Activated CD4-positive, alpha-beta T cell treated with anti-CD3 and anti-CD28 coated beads, Interleukin-2, amount 10 ng/mL, durations not matched to agents 7 days and 5 days (primary cell): Measurements from ENCODE around the gene FOXQ1. TPM values are rescaled to one million over a fixed set of nuclear protein-coding genes. Genes with fewer than 3 reads are reported as not detected.

Experiments used
- CTCF ChIA-PET: fragments of 350-600 bp; sonication (Branson Sonifier 250); formaldehyde crosslinking; loops from one replicate; lab custom pipeline; 2021; ENCODE audit warnings: antibody characterized with exemption; lab: Charles Lee
- POLR2A ChIA-PET: fragments of 350-600 bp; sonication (Branson Sonifier 250); formaldehyde crosslinking; loops from one replicate; lab custom pipeline; 2021; ENCODE audit warnings: antibody characterized with exemption; lab: Charles Lee
- DNase-seq: peaks from one replicate; pipeline ENCODE4 v3.0.0-alpha.2; 2020
- H3K27ac Mint-ChIP-seq: one replicate; pipeline ENCODE4 v1.8.0; 2021; ENCODE audit warnings: mild to moderate bottlenecking, moderate library complexity, mixed read lengths
- H3K27me3 Mint-ChIP-seq: one replicate; pipeline ENCODE4 v1.8.0; 2021; ENCODE audit warnings: mixed read lengths
- H3K36me3 Mint-ChIP-seq: one replicate; pipeline ENCODE4 v1.8.0; 2021; ENCODE audit warnings: low read depth, mixed read lengths
- H3K4me1 Mint-ChIP-seq: one replicate; pipeline ENCODE4 v1.8.0; 2021; ENCODE audit warnings: mixed read lengths
- H3K4me3 Mint-ChIP-seq: one replicate; pipeline ENCODE4 v1.8.0; 2021; ENCODE audit warnings: mild to moderate bottlenecking, moderate library complexity, mixed read lengths
- H3K9me3 Mint-ChIP-seq: one replicate; pipeline ENCODE4 v1.8.0; 2021; ENCODE audit warnings: mixed read lengths
- total RNA-seq, 2 experiments: library from RNA; stranded (reverse); gene quantifications; one replicate each; pipeline ENCODE4 v1.2.3, GENCODE V29; 2021

Gene FOXQ1
- total RNA-seq, 2 experiments from 2014 or later: not detected

DNA sequence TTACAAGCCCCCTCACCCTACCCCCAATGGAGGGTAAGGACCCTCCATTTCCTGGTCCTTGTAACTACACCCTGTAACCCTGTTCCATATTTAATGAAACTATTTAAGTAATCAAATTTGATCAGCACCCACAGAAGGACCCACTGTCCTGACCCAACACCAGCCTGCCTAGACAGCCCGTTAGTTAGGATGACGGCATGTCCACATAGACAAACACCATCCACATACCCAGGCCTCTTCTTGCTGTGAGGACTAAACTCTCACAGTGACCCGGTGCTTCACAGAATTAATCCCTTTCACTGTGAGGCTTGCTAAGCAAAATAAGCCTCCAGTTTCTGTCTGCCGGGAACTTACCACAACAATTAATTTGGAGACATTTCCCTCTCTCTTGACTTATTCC, 32.8 kb upstream of the FOXQ1 start:
- ChIA-PET POLR2A (no interaction called here), CTCF (no interaction called here)
- H3K27ac Mint-ChIP-seq: no peak overlapping the region
- peaks cover 2% of the 10 kb centered on the region for H3K4me1 Mint-ChIP-seq
- DNase-seq: no peak
- H3K27me3 Mint-ChIP-seq: peaks cover 20% of the 10 kb centered on the region
- H3K9me3 Mint-ChIP-seq: no peaks in the 10 kb centered on the region
- H3K4me3 Mint-ChIP-seq: no peak overlapping the region
- no peaks in the 10 kb centered on the region for H3K36me3 Mint-ChIP-seq

GRCh38 chr6:1280666-1281300, 31.1 kb upstream of the FOXQ1 start:
- Mint-ChIP-seq H3K27ac (no peak overlapping the region), H3K4me1 (peaks cover 2% of the 10 kb centered on the region), H3K27me3 (peaks cover 20% of the 10 kb centered on the region), H3K36me3 (no peaks in the 10 kb centered on the region), H3K9me3 (no peaks in the 10 kb centered on the region), H3K4me3 (no peak overlapping the region)
- POLR2A ChIA-PET: no interaction called here
- no peak for DNase-seq
- CTCF ChIA-PET: no interaction called here

GRCh38 chr6:1281746-1282145, 30.2 kb upstream of the FOXQ1 start:
- H3K9me3 Mint-ChIP-seq: no peaks in the 10 kb centered on the region
- CTCF ChIA-PET: no interaction called here

DNA sequence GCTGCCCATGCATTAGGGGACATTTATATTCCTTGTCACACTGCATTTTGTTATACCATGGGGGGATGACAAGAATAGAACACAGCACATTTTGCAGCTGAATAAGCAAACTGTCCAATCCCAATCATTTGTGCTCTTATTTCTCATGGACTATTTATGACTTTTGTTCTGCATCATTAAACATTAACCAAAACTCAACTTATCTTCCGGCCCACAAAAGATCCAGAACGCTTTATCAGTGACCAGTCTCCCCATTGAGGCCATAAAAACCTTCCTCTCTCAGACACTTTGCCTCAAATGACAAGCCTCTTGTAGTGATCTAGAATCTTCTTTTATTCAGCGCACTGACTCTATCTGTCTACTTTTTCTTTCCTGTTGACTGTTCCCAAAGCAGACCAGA, 28.4 kb upstream of the FOXQ1 start:
- no peak overlapping the region for H3K4me3 Mint-ChIP-seq

More at GRCh38 chr6:1281746-1282145, 30.2 kb upstream of the FOXQ1 start:
- Mint-ChIP-seq H3K27ac (no peak overlapping the region), H3K27me3 (peaks cover 22% of the 10 kb centered on the region), H3K4me1 (peaks cover 2% of the 10 kb centered on the region), H3K4me3 (no peak overlapping the region), H3K36me3 (no peaks in the 10 kb centered on the region)
- POLR2A ChIA-PET: no interaction called here
- no peak for DNase-seq

GRCh38 chr6:1285556-1285955, 26.3 kb upstream of the FOXQ1 start:
- Mint-ChIP-seq H3K9me3 (no peaks in the 10 kb centered on the region), H3K4me3 (no peak overlapping the region), H3K36me3 (no peaks in the 10 kb centered on the region), H3K27ac (no peak overlapping the region), H3K4me1 (peaks cover 2% of the 10 kb centered on the region), H3K27me3 (peaks cover 15% of the 10 kb centered on the region)
- no peak for DNase-seq
- ChIA-PET CTCF (no interaction called here), POLR2A (no interaction called here)

More for the DNA sequence above, 28.4 kb upstream of the FOXQ1 start:
- no peaks in the 10 kb centered on the region for H3K36me3 Mint-ChIP-seq
- no peak for DNase-seq
- POLR2A ChIA-PET: interaction anchor here (0.5 kb wide), 1 partner anchor 9 kb away, joined by 3 read pairs; no protein-coding TSS in a partner anchor
- CTCF ChIA-PET: no interaction called here
- no peak overlapping the region for H3K27ac Mint-ChIP-seq
- H3K4me1 Mint-ChIP-seq: peaks cover 2% of the 10 kb centered on the region
- H3K9me3 Mint-ChIP-seq: no peaks in the 10 kb centered on the region
- peaks cover 22% of the 10 kb centered on the region for H3K27me3 Mint-ChIP-seq

- no peaks in the 10 kb centered on the region for H3K36me3 Mint-ChIP-seq
- H3K4me1 Mint-ChIP-seq: peaks cover 2% of the 10 kb centered on the region
- ChIA-PET POLR2A (no interaction called here), CTCF (no interaction called here)
- no peaks in the 10 kb centered on the region for H3K9me3 Mint-ChIP-seq
- H3K27me3 Mint-ChIP-seq: peaks cover 12% of the 10 kb centered on the region
- DNase-seq: no peak
- H3K4me3 Mint-ChIP-seq: no peak overlapping the region
- no peak overlapping the region for H3K27ac Mint-ChIP-seq
Observed at GRCh38 chr6:1285956-1286355, 25.9 kb upstream of the FOXQ1 start.

DNA sequence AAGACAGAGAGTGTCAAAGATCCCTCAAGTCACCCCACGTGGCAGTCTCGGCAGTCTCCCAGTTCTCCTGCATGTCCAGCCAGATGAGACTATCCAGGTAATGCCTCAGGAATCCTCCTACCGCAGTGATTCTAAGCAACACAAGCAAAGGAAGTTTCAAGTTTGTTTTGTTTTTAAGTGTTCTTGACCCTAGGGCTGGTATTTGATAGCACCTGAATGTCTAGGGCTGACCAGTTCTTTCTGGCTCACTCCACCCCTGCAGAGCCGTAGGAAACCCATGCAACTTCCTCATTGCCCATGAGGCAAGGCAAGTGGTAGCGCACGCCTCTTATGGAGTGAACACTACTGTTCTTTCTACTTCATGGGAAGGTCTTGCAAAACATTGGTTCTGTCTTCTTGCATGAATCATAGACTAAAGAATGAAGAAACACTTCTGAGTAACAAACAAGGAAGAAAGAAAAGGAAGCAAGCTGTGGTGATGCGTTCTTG, 24.8 kb upstream of the FOXQ1 start:
- POLR2A ChIA-PET: no interaction called here
- H3K27me3 Mint-ChIP-seq: peaks cover 12% of the 10 kb centered on the region
- CTCF ChIA-PET: no interaction called here
- no peaks in the 10 kb centered on the region for H3K4me1 Mint-ChIP-seq
- no peak overlapping the region for H3K4me3 Mint-ChIP-seq
- no peaks in the 10 kb centered on the region for H3K9me3 Mint-ChIP-seq
- H3K27ac Mint-ChIP-seq: no peak overlapping the region
- no peak for DNase-seq
- H3K36me3 Mint-ChIP-seq: no peaks in the 10 kb centered on the region

GRCh38 chr6:1290086-1290485, 21.8 kb upstream of the FOXQ1 start:
- POLR2A ChIA-PET: no interaction called here
- H3K4me1 Mint-ChIP-seq: no peaks in the 10 kb centered on the region
- no peak overlapping the region for H3K4me3 Mint-ChIP-seq
- no peaks in the 10 kb centered on the region for H3K36me3 Mint-ChIP-seq
- H3K27me3 Mint-ChIP-seq: peaks cover 12% of the 10 kb centered on the region
- DNase-seq: no peak
- CTCF ChIA-PET: no interaction called here
- no peaks in the 10 kb centered on the region for H3K9me3 Mint-ChIP-seq
- no peak overlapping the region for H3K27ac Mint-ChIP-seq

DNA sequence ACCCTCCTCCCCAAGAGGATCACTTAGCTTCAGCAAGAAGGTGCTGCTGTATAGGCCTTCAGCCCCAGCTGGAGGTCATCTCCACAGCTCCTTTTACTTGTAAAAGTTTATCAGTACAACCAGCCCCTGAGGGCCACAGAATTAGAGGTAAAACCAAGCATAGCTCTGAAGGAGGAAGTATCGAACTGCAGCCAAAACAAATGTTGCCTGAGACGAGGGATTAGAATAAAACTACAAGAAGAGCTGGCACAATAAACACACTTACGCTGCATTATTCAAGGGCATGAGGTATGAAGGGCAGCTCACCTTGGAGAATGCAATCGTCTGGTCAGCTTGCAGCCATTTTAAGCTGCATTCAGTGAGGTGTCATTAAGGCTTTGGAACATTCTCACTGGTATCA, 21.1 kb upstream of the FOXQ1 start:
- POLR2A ChIA-PET: no interaction called here
- Mint-ChIP-seq H3K27ac (no peak overlapping the region), H3K27me3 (peaks cover 18% of the 10 kb centered on the region), H3K9me3 (no peaks in the 10 kb centered on the region), H3K36me3 (no peaks in the 10 kb centered on the region), H3K4me3 (no peak overlapping the region), H3K4me1 (no peaks in the 10 kb centered on the region)
- CTCF ChIA-PET: interaction anchor here (0.7 kb wide), 1 partner anchor 27 kb away, joined by 3 read pairs; no protein-coding TSS in a partner anchor
- no peak for DNase-seq

GRCh38 chr6:1291381-1291780, 20.5 kb upstream of the FOXQ1 start:
- H3K27me3 Mint-ChIP-seq: peaks cover 23% of the 10 kb centered on the region

DNA sequence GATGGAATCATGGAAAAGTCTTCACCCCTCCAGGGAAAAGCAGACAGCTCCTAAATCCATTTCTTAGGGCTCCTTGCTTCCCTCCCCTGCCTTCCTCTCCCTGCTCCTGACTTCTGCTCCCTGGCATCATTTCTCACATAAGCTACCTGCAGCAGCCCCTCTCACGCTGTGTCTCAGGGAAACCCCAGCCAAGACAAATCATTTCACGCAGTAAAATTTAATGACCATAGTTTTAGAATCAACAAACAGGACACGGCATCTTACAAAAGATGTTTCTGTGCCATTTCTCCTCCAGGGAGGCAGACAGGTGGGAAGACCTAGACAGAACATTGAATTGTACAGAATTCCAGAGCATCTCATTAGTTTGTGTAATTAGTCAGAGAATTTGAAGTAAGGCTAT, 16.5 kb upstream of the FOXQ1 start:
- H3K9me3 Mint-ChIP-seq: no peaks in the 10 kb centered on the region
- no peak overlapping the region for H3K4me3 Mint-ChIP-seq
- DNase-seq: no peak
- POLR2A ChIA-PET: no interaction called here
- no peak overlapping the region for H3K27ac Mint-ChIP-seq
- H3K4me1 Mint-ChIP-seq: no peaks in the 10 kb centered on the region
- no peaks in the 10 kb centered on the region for H3K36me3 Mint-ChIP-seq
- CTCF ChIA-PET: no interaction called here
- peaks cover 30% of the 10 kb centered on the region for H3K27me3 Mint-ChIP-seq

More at GRCh38 chr6:1291381-1291780, 20.5 kb upstream of the FOXQ1 start:
- ChIA-PET CTCF (interaction anchor here (0.7 kb wide), 1 partner anchor 27 kb away, joined by 3 read pairs; no protein-coding TSS in a partner anchor), POLR2A (no interaction called here)
- Mint-ChIP-seq H3K9me3 (no peaks in the 10 kb centered on the region), H3K27ac (no peak overlapping the region), H3K4me1 (no peaks in the 10 kb centered on the region), H3K4me3 (no peak overlapping the region), H3K36me3 (no peaks in the 10 kb centered on the region)
- no peak for DNase-seq

- Mint-ChIP-seq H3K4me3 (no peak overlapping the region), H3K36me3 (no peaks in the 10 kb centered on the region), H3K27me3 (peaks cover 30% of the 10 kb centered on the region), H3K9me3 (no peaks in the 10 kb centered on the region), H3K4me1 (no peaks in the 10 kb centered on the region), H3K27ac (no peak overlapping the region)
- DNase-seq: no peak
- ChIA-PET POLR2A (no interaction called here), CTCF (no interaction called here)
Observed at GRCh38 chr6:1296079-1296478, 15.8 kb upstream of the FOXQ1 start.

DNA sequence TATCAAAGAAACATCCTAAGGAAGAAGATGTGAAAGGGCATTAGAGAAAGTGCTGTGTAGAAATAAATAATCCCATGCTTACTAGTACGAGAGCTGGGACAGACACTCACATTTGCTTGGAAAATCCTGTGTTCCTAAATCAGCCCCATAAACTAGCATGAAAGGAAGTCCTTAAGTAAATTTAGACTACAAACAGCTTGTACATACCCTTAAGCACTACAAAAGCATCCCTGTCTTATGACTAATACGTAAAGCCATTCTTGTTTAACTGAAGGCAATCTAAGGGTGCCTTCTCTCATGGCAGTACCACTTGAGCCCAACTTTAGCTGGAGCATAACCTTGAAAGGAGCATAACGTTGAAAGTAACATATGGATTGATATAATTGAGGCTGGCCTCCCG, 15.4 kb upstream of the FOXQ1 start:
- ChIA-PET POLR2A (no interaction called here), CTCF (no interaction called here)
- H3K9me3 Mint-ChIP-seq: no peaks in the 10 kb centered on the region
- H3K36me3 Mint-ChIP-seq: no peaks in the 10 kb centered on the region
- H3K27ac Mint-ChIP-seq: no peak overlapping the region
- H3K4me3 Mint-ChIP-seq: no peak overlapping the region
- H3K27me3 Mint-ChIP-seq: peaks cover 32% of the 10 kb centered on the region
- no peaks in the 10 kb centered on the region for H3K4me1 Mint-ChIP-seq
- DNase-seq: no peak

GRCh38 chr6:1297746-1298145, 14.2 kb upstream of the FOXQ1 start:
- Mint-ChIP-seq H3K9me3 (no peaks in the 10 kb centered on the region), H3K4me1 (no peaks in the 10 kb centered on the region), H3K27me3 (peaks cover 43% of the 10 kb centered on the region), H3K4me3 (no peak overlapping the region), H3K36me3 (no peaks in the 10 kb centered on the region), H3K27ac (no peak overlapping the region)
- ChIA-PET CTCF (no interaction called here), POLR2A (no interaction called here)
- no peak for DNase-seq
